Right atrium auricular region (tissue), 2 donors: ENCODE results near the gene CSNK2B. TPM values are rescaled to one million over a fixed set of nuclear protein-coding genes. Genes with fewer than 3 reads are reported as not detected.

ENCODE experiments used
- DNase-seq: peaks from one replicate; pipeline ENCODE4 v3.0.0-alpha.2; 2019; ENCODE audit warnings: low spot score
- H3K27ac ChIP-seq, 2 donors: fragments of 200-600 bp; sonication (generic); 1 replicate in 1 of 2; 2 replicates in 1 of 2; pipeline ENCODE4 v1.5.1; 2016 to 2019
- H3K27me3 ChIP-seq, 2 donors: fragments of 200-600 bp; sonication (generic); one replicate each; pipeline versions ENCODE4 v1.5.1 to v1.6.0; 2017 to 2019
- H3K36me3 ChIP-seq: fragments of 200-600 bp; sonication (generic); one replicate; pipeline ENCODE4 v1.5.1; 2016
- H3K4me1 ChIP-seq, 2 donors: fragments of 200-600 bp; sonication (generic); one replicate each; pipeline versions ENCODE4 v1.5.1 to v1.6.0; 2017 to 2019
- H3K4me3 ChIP-seq, 2 donors: fragments of 200-600 bp; sonication (generic); 1 replicate in 1 of 2; 2 replicates in 1 of 2; pipeline ENCODE4 v1.5.1; 2017 to 2019; ENCODE audit warnings: mild to moderate bottlenecking in 1 of 2, moderate library complexity in 1 of 2
- H3K9me3 ChIP-seq, 2 donors: fragments of 200-600 bp; sonication (generic); one replicate each; pipeline ENCODE4 v1.5.1; 2019
- total RNA-seq, 2 donors: library from RNA; depleted of rRNA; stranded (reverse); fragments of >200 nt; gene quantifications; one replicate each; pipeline ENCODE4 v1.1.0, GENCODE V29; 2016
- TF ChIP-seq, protein P1 (sequence below), 2 donors: fragments of 200-600 bp; sonication (generic); IDR thresholded peaks; one replicate each; pipeline ENCODE4 v1.5.1; 2019; ENCODE audit warnings: antibody characterized with exemption in 2 of 2

The CSNK2B gene
- total RNA-seq, 2 donors from 2014 or later: 242 to 243 TPM

DNA sequence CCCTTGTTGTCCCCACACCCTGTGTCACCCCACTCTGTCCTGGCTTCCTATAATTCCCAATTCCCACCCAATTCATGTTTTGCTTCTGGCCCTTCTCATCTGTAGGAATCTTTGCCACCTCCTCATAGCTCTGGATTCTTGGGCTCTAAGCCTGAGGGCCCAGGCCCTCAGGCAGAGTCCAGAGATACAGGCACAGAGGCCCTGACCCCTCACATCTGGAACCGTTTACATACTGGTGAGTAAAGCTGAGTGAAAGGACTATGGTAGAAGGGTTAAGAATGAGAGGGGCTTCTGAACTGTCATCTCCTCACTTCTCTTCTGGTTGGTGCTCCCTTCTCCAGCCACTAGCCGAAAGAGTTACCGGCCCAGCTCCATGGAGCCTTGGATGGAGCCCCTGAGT lies 31.7 kb upstream of the CSNK2B start:
- peaks cover 100% of the 10 kb centered on the region for H3K36me3 ChIP-seq
- no peaks in the 10 kb centered on the region for H3K27me3 ChIP-seq
- H3K9me3 ChIP-seq: no peaks in the 10 kb centered on the region
- no peaks in the 10 kb centered on the region for H3K4me1 ChIP-seq
- no peak overlapping the region for H3K4me3 ChIP-seq
- no peak overlapping the region for H3K27ac ChIP-seq
- no peak for DNase-seq
- TF ChIP-seq, protein P1, sequence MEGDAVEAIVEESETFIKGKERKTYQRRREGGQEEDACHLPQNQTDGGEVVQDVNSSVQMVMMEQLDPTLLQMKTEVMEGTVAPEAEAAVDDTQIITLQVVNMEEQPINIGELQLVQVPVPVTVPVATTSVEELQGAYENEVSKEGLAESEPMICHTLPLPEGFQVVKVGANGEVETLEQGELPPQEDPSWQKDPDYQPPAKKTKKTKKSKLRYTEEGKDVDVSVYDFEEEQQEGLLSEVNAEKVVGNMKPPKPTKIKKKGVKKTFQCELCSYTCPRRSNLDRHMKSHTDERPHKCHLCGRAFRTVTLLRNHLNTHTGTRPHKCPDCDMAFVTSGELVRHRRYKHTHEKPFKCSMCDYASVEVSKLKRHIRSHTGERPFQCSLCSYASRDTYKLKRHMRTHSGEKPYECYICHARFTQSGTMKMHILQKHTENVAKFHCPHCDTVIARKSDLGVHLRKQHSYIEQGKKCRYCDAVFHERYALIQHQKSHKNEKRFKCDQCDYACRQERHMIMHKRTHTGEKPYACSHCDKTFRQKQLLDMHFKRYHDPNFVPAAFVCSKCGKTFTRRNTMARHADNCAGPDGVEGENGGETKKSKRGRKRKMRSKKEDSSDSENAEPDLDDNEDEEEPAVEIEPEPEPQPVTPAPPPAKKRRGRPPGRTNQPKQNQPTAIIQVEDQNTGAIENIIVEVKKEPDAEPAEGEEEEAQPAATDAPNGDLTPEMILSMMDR (IDR thresholded peaks at IDR 0.05): no peak

DNA sequence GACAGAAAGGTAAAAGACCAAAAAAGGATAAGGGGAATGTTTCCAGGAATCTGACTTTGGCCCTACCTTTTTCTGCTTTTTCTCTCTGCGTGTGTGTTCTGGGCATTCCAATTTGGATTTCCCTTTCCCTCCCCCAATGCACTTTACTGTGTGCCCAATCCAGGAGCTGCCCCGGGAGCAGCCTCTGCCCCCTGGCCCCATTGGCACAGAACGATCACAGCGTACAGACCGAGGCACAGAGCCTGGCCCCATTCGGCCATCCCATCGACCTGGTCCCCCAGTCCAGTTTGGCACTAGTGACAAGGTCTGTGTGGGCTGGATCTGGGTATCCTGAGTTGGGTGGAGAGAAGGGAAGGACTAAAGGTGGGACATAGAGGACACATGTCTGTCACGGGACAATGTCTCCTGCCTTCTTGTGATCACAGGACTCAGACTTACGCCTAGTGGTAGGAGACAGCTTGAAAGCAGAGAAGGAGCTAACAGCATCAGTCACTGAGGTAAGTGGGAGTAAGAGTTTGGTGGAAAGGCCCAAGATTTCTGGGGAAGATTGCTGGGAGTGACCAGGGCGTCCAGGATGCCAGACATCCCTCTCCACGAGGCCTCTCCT lies 30.8 kb upstream of the CSNK2B start:
- Histone ChIP-seq H3K4me1 (no peaks in the 10 kb centered on the region), H3K27me3 (no peaks in the 10 kb centered on the region), H3K27ac (no peak overlapping the region), H3K9me3 (no peaks in the 10 kb centered on the region), H3K4me3 (no peak overlapping the region), H3K36me3 (peaks cover 100% of the 10 kb centered on the region)
- no peak for DNase-seq
- TF ChIP-seq, protein P1 (IDR thresholded peaks at IDR 0.05): no peak

GRCh38 chr6:31636698-31637596 lies 28.9 kb upstream of the CSNK2B start:
- DNase-seq: no peak
- Histone ChIP-seq H3K9me3 (no peaks in the 10 kb centered on the region), H3K27ac (no peak overlapping the region), H3K4me1 (no peaks in the 10 kb centered on the region), H3K4me3 (no peak overlapping the region), H3K27me3 (no peaks in the 10 kb centered on the region), H3K36me3 (peaks cover 100% of the 10 kb centered on the region)
- TF ChIP-seq, protein P1 (IDR thresholded peaks at IDR 0.05): no peak

DNA sequence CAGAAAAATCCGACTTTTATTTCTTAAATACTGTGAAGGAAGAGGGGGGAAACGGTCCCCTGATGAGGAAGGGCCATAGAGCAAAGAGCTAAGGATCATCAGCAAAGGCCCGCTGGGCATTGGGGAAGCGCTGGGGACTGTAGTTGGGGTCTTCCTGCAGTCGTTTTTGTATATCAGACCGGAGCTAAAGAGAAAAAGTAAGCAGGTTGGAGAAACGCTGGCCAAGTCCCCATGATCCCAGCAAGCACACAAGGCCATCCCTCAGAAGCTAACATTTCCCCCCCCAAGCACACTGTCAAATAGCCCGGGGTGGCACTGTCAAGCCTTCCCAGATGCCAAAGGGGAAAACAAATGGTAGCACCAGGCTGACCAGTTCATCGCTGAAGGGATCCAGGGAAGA lies 26.8 kb upstream of the CSNK2B start:
- H3K4me3 ChIP-seq: no peak overlapping the region
- no peaks in the 10 kb centered on the region for H3K4me1 ChIP-seq
- peaks cover 100% of the 10 kb centered on the region for H3K36me3 ChIP-seq
- TF ChIP-seq, protein P1 (IDR thresholded peaks at IDR 0.05): no peak
- no peak overlapping the region for H3K27ac ChIP-seq
- no peaks in the 10 kb centered on the region for H3K27me3 ChIP-seq
- H3K9me3 ChIP-seq: no peaks in the 10 kb centered on the region
- no peak for DNase-seq

GRCh38 chr6:31639449-31639861 lies 26.4 kb upstream of the CSNK2B start:
- TF ChIP-seq, protein P1 (IDR thresholded peaks at IDR 0.05): no peak
- Histone ChIP-seq H3K27ac (no peak overlapping the region), H3K36me3 (peaks cover 100% of the 10 kb centered on the region), H3K4me1 (no peaks in the 10 kb centered on the region), H3K27me3 (no peaks in the 10 kb centered on the region), H3K4me3 (no peak overlapping the region), H3K9me3 (no peaks in the 10 kb centered on the region)
- no peak for DNase-seq
